ENCODE measurements around the gene SYT12.

DNA sequence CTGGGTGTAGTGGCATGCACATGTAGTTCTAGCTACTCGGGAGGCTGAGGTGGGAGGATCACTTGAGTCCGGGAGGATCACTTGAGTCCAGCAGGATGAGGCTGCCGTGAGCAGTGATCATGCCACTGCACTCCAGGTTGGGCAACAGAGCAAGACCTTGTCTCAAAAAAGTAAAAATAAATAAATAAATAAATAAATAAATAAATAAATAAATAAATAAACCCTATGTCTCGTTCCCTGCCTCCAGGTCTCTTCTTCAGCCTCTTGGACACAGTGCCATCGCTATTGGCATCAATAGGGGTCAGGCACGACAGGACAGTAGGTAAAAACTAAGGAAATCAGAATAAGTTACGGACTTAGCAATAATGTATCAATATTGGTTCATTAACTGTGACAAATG lies 23.4 kb upstream of the SYT12 start:
- TF ChIP-seq, protein P1, sequence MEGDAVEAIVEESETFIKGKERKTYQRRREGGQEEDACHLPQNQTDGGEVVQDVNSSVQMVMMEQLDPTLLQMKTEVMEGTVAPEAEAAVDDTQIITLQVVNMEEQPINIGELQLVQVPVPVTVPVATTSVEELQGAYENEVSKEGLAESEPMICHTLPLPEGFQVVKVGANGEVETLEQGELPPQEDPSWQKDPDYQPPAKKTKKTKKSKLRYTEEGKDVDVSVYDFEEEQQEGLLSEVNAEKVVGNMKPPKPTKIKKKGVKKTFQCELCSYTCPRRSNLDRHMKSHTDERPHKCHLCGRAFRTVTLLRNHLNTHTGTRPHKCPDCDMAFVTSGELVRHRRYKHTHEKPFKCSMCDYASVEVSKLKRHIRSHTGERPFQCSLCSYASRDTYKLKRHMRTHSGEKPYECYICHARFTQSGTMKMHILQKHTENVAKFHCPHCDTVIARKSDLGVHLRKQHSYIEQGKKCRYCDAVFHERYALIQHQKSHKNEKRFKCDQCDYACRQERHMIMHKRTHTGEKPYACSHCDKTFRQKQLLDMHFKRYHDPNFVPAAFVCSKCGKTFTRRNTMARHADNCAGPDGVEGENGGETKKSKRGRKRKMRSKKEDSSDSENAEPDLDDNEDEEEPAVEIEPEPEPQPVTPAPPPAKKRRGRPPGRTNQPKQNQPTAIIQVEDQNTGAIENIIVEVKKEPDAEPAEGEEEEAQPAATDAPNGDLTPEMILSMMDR (conservative IDR thresholded peaks at IDR 0.05; ENCODE audit: low read length): no peak
- TF ChIP-seq EZH2phosphoT487 (IDR thresholded peaks at IDR 0.05; ENCODE audit: borderline replicate concordance, low read depth, low read length): no peak

Data from OCI-LY7 (cell line).